NCI-H345 treated with DMSO at 0.1 percent for 48 hours (cell line): ENCODE data around the gene TSEN2.
"Not testable (repeated sequence)": the region's sequence is repeated elsewhere in the genome, so short reads cannot be mapped to it uniquely, and the experiment has no call there.

Source experiments
- DNase-seq: peaks from one replicate; lab custom pipeline; 2025; ENCODE audit not compliant: unreplicated experiment; lab: John Stamatoyannopoulos, UW

TSEN2 gene

DNA sequence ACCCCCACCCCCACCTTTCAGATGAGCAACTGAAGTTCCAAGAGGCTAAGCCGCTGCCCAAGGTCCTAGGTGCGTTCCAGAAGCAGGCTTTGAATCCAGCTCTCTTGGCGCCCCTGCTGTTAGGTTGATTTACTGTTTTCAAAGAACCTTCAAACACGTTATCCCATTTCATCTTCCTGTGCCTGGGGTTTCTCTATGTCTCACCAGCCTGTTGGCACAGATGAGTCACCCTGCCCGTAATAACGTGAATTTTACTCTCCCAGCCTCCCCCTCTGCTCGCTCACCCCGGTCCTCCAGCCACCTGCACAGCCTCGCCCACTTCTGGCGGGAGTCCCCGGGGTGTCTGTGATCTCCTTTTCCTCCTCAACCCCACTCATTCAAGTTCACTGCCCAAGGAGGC lies 13.0 kb upstream of the TSEN2 start:
- DNase-seq = no peak

DNA sequence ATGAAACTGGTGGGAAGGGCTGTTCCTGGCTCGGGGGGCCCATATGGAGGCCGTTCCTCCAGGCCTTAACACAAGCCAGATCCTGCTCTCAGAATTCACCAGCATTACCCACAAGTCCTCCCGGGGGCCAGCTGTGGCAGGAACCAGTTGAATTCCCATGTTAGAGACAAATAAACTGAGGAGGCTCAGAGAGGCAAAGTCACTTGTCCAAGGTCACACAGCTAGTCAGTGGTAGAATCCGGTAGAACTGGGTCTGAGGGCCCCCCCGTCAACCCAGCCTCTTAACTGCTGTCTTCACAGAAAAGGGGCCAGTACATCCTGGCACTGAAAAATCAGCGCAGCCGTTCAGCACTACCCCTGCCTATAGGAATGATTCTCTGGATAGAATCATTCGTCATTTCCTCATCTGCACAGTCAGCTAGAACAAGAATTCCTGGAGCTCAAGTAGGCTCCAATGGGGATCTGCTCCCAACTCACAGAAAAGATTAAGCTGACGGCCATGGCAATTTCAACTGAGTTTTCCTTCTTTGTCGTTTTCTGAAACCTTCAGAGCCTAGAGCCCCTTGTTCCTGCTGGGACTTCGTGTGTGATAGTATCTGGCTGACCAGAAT lies 12.2 kb upstream of the TSEN2 start:
- no peak for DNase-seq

DNA sequence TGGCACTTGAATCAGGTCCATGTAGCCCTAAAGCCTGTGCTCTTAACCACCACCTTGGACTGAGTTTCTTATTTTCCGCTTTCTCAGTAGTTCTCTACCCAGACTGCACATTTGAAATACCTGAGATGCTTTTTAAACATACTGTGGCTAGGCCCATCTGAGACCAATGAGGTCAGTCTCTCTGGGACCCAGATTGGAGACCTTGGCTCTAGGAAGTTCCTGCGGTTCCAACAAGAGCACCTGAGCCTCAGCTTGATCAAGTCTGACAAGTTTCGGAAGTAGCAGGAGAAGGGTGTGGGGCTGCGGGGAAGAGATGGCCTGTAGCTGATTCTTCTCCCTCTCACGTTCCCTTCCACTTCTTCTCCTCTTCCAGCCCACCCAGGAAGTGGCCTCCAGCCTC lies 11.5 kb upstream of the TSEN2 start:
- DNase-seq = no peak

GRCh38 chr3:12473511-12473910 lies 10.8 kb upstream of the TSEN2 start:
- no peak for DNase-seq

GRCh38 chr3:12476238-12476897 lies 7.9 kb upstream of the TSEN2 start:
- no peak for DNase-seq

DNA sequence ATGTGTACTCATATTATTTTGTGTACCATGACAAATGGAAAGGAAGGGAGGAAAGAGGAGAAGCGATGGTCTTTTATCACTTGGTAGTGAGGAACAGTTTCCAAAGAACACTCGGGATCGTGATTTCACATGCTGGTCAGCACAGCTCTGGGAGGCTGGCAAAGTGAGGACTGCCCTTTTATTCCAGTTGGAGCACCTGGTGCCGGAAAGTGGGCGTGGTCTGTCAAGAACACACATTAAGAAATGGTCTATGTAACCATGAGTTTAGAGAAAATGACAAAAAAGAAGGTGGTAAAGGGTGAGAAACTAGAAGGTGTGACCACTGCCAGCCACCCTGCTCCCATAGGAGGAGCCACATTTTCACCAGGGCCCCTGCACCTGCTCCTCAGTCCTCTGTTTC lies 7.0 kb upstream of the TSEN2 start:
- no peak for DNase-seq

GRCh38 chr3:12478326-12478725 lies 6.0 kb upstream of the TSEN2 start:
- DNase-seq = no peak

GRCh38 chr3:12479198-12479597 lies 5.1 kb upstream of the TSEN2 start:
- not testable (repeated sequence) for DNase-seq

GRCh38 chr3:12479919-12480427 lies 4.3 kb upstream of the TSEN2 start:
- peak; percentile 36 for DNase-seq

DNA sequence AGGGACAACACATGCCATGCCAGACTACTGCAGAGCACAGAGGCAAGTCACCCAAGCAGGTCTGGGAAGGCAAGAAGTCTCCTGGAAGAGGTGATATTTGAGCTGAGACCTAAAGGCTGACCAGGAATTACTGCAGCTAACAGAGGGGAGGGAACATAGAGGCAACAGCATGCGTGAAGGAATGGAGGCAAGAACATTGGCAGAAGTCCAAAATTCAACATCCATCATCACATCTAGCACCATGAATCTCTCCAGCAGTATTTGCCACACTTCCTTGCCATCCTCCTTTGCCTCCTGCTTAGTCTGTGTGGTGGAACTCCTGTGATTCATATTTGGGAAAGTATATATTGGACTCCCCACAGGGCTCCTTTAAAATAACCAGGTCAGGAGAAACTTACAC lies 870 bp upstream of the TSEN2 start:
- no peak for DNase-seq

GRCh38 chr3:12483872-12484197 lies 445 bp upstream of the TSEN2 start:
- DNase-seq = no peak

DNA sequence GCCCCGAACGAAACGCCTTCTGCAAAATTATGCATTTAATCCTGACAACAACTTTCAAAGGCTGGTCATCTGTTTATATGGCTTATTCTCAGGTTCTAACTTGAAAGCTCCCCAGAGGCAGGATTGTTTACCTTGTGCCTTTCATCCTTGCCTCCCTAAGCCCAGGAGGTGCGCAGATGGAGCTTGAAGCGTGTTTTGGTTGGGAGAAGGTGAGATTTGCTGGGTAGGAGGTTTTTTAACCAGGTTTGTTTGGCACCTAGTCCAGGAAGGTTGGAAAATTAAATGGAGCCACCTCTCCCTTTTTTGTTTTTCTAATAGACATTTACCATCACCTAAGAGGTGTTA lies 675 bp downstream of the TSEN2 start:
- DNase-seq = no peak

GRCh38 chr3:12486001-12486400 lies 1.7 kb downstream of the TSEN2 start:
- DNase-seq = no peak

DNA sequence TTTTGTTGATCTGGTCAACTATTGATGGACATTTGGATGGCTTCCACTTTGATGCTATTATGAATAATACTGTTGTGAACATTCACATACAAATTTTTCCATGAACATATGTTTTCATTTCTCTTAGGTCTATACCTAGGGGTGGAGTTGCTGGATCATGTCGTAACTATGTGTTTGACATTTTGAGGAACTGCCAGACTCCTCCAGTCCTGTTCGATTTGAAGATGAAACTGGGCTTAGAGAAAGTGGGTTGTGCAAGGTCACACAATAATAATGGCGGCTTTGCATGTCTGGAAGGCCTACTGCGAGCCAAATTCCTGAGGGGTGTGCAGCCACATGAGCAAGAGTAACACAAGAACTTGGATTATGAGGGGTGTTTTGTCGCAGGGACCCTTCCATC lies 2.6 kb downstream of the TSEN2 start:
- DNase-seq = no peak

DNA sequence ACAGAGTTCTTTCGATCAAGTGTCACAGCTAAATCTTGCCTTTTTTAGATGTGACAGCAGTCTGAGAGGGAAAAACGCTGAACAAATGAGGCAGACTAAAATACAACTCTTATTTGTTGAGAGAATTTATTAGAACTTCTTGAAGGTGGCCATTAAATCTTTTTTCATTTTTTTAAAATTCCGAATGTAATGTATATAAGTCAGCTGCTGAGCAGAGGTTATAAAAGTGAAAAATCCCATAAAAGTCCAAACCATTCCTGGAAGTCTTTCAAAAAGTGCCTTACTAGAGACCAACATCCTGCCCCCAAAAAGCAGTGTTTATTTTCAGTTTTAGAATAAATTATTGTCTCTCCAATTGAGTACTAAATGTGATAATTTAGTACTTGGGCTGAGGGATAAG lies 3.1 kb downstream of the TSEN2 start:
- DNase-seq = no peak

- DNase-seq = no peak
Measured at GRCh38 chr3:12487786-12488185, 3.5 kb downstream of the TSEN2 start.

GRCh38 chr3:12489368-12489767 lies 5.1 kb downstream of the TSEN2 start:
- no peak for DNase-seq

GRCh38 chr3:12489832-12490231 lies 5.6 kb downstream of the TSEN2 start:
- DNase-seq = no peak

DNA sequence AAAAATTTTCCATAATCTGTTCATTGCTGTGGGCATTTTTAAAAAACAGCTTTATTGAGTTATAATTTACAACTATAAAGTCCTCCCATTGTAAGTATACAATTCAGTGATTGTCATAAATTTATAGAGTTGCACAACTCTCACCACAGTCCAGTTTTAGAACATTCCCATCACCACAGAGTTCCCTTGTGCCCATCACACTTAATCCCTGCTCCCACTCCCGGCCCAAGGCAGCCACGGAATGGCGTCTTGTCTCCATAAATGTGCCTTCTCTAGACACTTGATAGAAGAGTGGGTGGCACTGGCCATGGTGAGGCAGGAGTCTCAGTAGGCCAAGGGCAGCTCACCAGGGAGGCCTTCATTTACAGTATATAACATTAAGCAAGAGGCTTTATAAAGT lies 6.3 kb downstream of the TSEN2 start:
- DNase-seq = no peak

DNA sequence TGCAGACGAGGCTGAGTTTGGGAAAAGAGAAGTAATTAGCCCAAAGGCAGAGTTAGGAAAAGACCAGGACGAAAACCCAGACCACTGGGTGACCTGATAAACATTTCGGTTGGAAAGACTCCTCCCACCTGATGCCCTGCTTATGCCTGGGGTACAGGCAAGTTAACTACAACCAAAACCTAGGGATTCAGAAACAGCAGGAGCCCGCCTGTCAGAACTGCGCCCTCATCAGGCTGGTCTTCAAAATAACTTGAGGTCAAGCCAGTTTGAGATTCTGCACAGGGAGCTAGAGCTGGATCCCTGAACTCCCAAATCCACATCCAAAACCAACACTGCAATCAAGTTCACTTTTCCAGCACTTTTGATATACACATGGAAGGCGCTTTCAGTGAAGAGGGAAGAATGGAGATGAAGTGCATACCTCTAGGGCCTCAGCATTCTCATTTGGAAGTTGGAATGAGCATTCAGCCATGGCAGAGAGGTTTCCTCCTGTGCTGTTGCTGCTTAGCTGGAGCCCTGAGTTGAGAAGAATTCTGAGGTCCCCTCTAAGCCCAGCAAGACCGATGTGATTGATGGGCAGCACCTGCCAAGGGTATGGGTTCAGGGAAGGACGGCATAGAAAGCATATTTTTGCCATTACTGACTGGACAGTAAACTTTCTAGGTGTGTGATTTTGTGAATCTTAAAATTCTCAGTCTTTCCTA lies 11.6 kb downstream of the TSEN2 start:
- DNase-seq = no peak

- DNase-seq = no peak
Measured at GRCh38 chr3:12496453-12496761, 12.1 kb downstream of the TSEN2 start.

DNA sequence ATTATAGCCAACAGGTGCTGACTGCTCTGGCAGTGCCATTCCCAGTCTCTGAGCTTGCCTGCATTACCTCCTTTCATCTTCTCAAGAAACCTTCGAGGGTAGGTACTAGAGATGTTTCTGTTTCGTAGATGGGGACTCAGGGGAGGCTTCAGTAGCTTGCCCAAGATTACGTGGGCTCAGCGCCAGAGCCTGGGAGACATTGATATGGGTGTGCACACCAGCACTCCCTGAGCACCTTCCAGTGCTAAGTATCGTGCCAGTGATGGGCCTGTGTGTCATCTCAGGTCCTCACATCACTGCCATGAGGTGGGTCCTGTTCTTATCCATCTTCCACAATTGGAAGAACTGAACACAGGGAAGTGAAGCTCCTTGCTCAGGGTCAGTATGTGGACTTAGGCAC lies 15.2 kb downstream of the TSEN2 start:
- no peak for DNase-seq
